Ovary (tissue), 9 donors: ENCODE measurements around the gene NRXN3. TPM values are rescaled to one million over a fixed set of nuclear protein-coding genes. Genes with fewer than 3 reads are reported as not detected.

Experiments used
- DNase-seq, 5 donors: peaks; one replicate each; pipeline ENCODE4 v3.0.0-alpha.2; 2019 to 2020
- H3K27ac ChIP-seq, 2 donors: fragments of 200-600 bp; one replicate each; pipeline versions ENCODE4 v1.5.1 to v1.8.0; 2019 to 2022
- H3K27me3 ChIP-seq: fragments of 200-600 bp; one replicate; pipeline ENCODE4 v1.8.0; 2022
- H3K36me3 ChIP-seq: fragments of 200-600 bp; sonication (generic); one replicate; pipeline ENCODE4 v1.5.1; 2019
- H3K4me1 ChIP-seq: one replicate; pipeline ENCODE4 v1.8.1; 2013; ENCODE audit warnings: mild to moderate bottlenecking, moderate library complexity; ENCODE audit not compliant: insufficient read depth
- H3K4me3 ChIP-seq: fragments of 200-600 bp; sonication (generic); one replicate; pipeline ENCODE4 v1.5.1; 2017
- H3K9me3 ChIP-seq, 2 donors: fragments of 200-600 bp in 1 of 2; sonication (generic) in 1 of 2; one replicate each; pipeline versions ENCODE4 v1.5.1 to v1.8.1; 2013 to 2019; ENCODE audit warnings: mild to moderate bottlenecking in 1 of 2, moderate library complexity in 1 of 2
- EP300 ChIP-seq: sonication (generic); formaldehyde crosslinking; IDR thresholded peaks from one replicate; pipeline ENCODE4 v1.6.1; 2017; ENCODE audit warnings: antibody characterized with exemption
- POLR2A ChIP-seq: fragments of 450-650 bp; IDR thresholded peaks from one replicate; pipeline ENCODE4 v1.6.1; 2017; ENCODE audit warnings: antibody characterized with exemption, mild to moderate bottlenecking, moderate library complexity
- WGBS, 3 donors: extraction: QIAGEN DNeasy Blood & Tissue Kit in 1 of 3; methylation state at CpG; one replicate each; pipeline versions ENCODE4 v1.1.5 to v1.1.7; 2013 to 2017; 5-methylcytosine and 5-hydroxymethylcytosine counted together
- intact Hi-C, 4 donors: fragments of 100-400 bp; cut with DNase I; formaldehyde crosslinking; loops; one replicate each; pipeline versions ENCODE4 v1.11.0 to v1.15.1; 2022 to 2023
- polyA plus RNA-seq, 2 donors: library from polyadenylated mRNA; stranded (reverse); fragments of 200-250 nt in 1 of 2; fragments of 350-450 nt in 1 of 2; fragmentation: Illumina TruSeq in 1 of 2; extraction: RNeasy Lipid Tissue Mini Kit (QIAGEN cat#74804) in 1 of 2; gene quantifications; one replicate each; pipeline ENCODE4 v1.2.3, GENCODE V29; 2013 to 2014
- total RNA-seq, 7 donors: library from RNA; depleted of rRNA in 2 of 7; stranded (reverse); fragments of >200 nt in 2 of 7; fragmentation: NEBNext Ultra II Directional in 3 of 7; extraction: Animal tissue kit (Norgen Biotek cat#: 25700) in 3 of 7; gene quantifications; one replicate each; pipeline versions ENCODE4 v1.1.0 to v1.2.4, GENCODE V29; 2016 to 2023
- TF ChIP-seq, protein P1 (sequence below), 3 donors: fragments of 450-650 bp in 2 of 3; fragments of 200-600 bp in 1 of 3; IDR thresholded peaks; one replicate each; pipeline versions ENCODE4 v1.5.1 to v1.8.0; 2016 to 2022; ENCODE audit warnings: antibody characterized with exemption in 3 of 3, mild to moderate bottlenecking in 1 of 3
- donor health status: DM: no; HTN: no; CAD: no; lungs with moderate emphysema.
- donor health status: DM: no; HTN: no; CAD: no.
- donor health status: Bipolar disorder and iron deficiency.
- donor health status: DM: yes; HTN: yes; CAD: no.
- donor health status: DM: no; HTN: no; CAD: no.
- donor health status: DM: yes; HTN: yes; CAD: no.

Gene NRXN3
- total and polyA plus RNA-seq, 9 donors = 0.28 to 6.2 (median 0.82) TPM

DNA sequence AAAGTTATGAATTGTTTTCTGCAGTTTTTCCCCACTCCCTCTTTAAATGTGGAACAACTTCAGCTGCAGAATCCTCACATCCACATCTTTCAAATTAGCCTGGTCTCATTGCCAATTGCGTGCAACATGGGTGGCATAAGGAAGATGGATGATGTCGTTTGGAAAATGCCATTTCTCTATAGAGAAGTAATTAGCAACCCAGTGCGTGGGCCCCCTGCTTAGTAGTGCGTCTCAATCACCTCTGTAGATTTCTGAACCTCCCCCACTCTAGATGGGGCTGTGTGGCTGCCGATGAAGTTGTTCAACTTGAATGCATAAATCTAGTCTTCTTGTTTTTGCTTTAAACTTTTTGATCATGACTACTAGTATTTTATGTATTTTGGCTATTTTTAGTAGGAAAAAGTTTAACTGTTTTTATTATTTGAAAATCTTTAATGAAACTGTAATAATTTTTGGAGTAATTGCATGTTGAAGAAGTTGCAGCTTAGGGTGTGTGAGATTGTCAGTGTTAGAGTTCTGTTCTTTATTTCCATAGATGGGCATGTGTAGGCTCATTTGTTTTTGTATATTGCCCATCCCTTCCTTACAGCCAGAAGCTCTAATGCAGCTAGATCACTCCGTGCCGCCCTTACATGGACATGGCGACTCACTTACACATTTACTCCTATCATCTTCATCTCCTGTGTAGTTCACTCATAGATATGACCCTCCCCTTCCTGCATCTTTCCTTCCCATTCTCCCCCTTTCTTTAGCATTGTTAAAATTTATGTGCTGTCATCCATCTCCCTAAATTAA is 1683.0 kb downstream of the NRXN3 start:
- Histone ChIP-seq H3K4me1 (no peaks in the 10 kb centered on the region), H3K27me3 (no peaks in the 10 kb centered on the region), H3K27ac (no peak overlapping the region), H3K9me3 (no peaks in the 10 kb centered on the region), H3K4me3 (no peak overlapping the region), H3K36me3 (no peaks in the 10 kb centered on the region)
- TF ChIP-seq EP300 (no peak), POLR2A (no peak)
- TF ChIP-seq, protein P1, sequence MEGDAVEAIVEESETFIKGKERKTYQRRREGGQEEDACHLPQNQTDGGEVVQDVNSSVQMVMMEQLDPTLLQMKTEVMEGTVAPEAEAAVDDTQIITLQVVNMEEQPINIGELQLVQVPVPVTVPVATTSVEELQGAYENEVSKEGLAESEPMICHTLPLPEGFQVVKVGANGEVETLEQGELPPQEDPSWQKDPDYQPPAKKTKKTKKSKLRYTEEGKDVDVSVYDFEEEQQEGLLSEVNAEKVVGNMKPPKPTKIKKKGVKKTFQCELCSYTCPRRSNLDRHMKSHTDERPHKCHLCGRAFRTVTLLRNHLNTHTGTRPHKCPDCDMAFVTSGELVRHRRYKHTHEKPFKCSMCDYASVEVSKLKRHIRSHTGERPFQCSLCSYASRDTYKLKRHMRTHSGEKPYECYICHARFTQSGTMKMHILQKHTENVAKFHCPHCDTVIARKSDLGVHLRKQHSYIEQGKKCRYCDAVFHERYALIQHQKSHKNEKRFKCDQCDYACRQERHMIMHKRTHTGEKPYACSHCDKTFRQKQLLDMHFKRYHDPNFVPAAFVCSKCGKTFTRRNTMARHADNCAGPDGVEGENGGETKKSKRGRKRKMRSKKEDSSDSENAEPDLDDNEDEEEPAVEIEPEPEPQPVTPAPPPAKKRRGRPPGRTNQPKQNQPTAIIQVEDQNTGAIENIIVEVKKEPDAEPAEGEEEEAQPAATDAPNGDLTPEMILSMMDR (IDR thresholded peaks at IDR 0.05) = no peak
- 66 to 72% (median 70%) methylated on average over 8 of the region's 8 CpGs for WGBS, 3 donors
- intact Hi-C loops = no loop called here
- DNase-seq = no peak

DNA sequence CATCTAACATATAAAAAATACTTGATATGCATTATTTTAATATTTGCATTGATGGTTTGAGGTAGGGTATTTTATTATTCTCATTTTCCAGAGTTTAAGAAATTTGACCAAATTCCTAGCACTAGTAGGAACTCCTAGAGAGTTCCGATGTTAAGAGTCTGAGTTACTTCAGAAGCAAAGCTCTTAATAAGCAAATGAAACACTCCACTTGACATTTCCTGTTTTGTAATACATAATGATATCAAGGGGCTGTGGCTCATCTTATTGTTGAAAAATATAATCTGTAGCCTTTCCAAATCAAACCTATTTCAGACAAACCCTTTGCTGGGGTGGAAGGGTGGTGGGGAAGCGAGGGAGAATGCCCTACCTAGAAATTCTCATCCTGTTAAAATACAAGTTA is 1685.6 kb downstream of the NRXN3 start:
- no peaks in the 10 kb centered on the region for H3K27me3 ChIP-seq
- H3K36me3 ChIP-seq = no peaks in the 10 kb centered on the region
- 52 to 62% (median 55%) methylated on average over 2 of the region's 2 CpGs for WGBS, 3 donors
- DNase-seq = no peak
- H3K27ac ChIP-seq = no peak overlapping the region
- intact Hi-C loops = no loop called here
- TF ChIP-seq EP300 = no peak
- no peak for TF ChIP-seq POLR2A
- TF ChIP-seq, protein P1 (IDR thresholded peaks at IDR 0.05) = no peak
- H3K4me3 ChIP-seq = no peak overlapping the region
- no peaks in the 10 kb centered on the region for H3K4me1 ChIP-seq
- H3K9me3 ChIP-seq = no peaks in the 10 kb centered on the region

DNA sequence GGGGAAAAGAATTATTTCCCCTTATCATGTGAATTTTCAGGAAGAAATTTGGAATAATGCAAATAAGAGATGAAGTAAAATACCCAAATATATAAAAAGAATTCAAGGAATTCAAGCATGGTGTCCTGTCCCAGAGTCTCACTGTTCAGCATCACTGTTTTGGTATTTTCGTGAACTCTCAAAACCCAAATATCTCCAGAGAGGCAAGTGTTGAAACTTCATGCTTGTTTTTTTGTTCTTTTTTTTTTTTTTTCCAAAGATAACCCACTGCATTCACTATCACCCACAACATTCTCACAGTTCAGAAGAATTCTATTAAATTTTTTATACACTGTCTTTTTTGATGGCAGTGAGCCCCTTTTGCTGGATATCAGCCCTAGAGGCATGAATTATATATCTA is 1686.2 kb downstream of the NRXN3 start:
- Histone ChIP-seq H3K36me3 (no peaks in the 10 kb centered on the region), H3K27ac (no peak overlapping the region), H3K4me3 (no peak overlapping the region), H3K27me3 (no peaks in the 10 kb centered on the region), H3K4me1 (no peaks in the 10 kb centered on the region), H3K9me3 (no peaks in the 10 kb centered on the region)
- TF ChIP-seq POLR2A (no peak), EP300 (no peak)
- TF ChIP-seq, protein P1 (IDR thresholded peaks at IDR 0.05) = no peak
- no peak for DNase-seq
- WGBS, 3 donors = 17 to 26% (median 20%) methylated on average over 1 of the region's 1 CpG
- intact Hi-C loops = no loop called here

GRCh38 chr14:79861111-79861510 is 1690.9 kb downstream of the NRXN3 start:
- Histone ChIP-seq H3K27me3 (no peaks in the 10 kb centered on the region), H3K9me3 (no peaks in the 10 kb centered on the region), H3K27ac (no peak overlapping the region), H3K36me3 (no peaks in the 10 kb centered on the region), H3K4me3 (no peak overlapping the region), H3K4me1 (no peaks in the 10 kb centered on the region)
- intact Hi-C loops = no loop called here
- no peak for TF ChIP-seq EP300
- TF ChIP-seq POLR2A = no peak
- TF ChIP-seq, protein P1 (IDR thresholded peaks at IDR 0.05) = no peak
- DNase-seq = no peak
- 89 to 92% (median 89%) methylated on average over 9 of the region's 9 CpGs for WGBS, 3 donors
